ACHN (cell line): ENCODE results near the gene TMEM267.
A peak's percentile ranks its signal among the peaks of the same experiment; 100 is the strongest.
"Not testable (repeated sequence)": the region's sequence is repeated elsewhere in the genome, so short reads cannot be mapped to it uniquely, and the experiment has no call there.

Experiments
- DNase-seq: peaks from one replicate; pipeline ENCODE4 v3.0.0-alpha.2; 2015
- in situ Hi-C: cut with HindIII; loops from 2 replicates; pipeline ENCODE4 v1.10.0; 2017; ENCODE audit warnings: low sequenced_read_pairs, low pct_ligation_motif_present, low pct_unique_long_range_greater_than_20kb

The TMEM267 gene

DNA sequence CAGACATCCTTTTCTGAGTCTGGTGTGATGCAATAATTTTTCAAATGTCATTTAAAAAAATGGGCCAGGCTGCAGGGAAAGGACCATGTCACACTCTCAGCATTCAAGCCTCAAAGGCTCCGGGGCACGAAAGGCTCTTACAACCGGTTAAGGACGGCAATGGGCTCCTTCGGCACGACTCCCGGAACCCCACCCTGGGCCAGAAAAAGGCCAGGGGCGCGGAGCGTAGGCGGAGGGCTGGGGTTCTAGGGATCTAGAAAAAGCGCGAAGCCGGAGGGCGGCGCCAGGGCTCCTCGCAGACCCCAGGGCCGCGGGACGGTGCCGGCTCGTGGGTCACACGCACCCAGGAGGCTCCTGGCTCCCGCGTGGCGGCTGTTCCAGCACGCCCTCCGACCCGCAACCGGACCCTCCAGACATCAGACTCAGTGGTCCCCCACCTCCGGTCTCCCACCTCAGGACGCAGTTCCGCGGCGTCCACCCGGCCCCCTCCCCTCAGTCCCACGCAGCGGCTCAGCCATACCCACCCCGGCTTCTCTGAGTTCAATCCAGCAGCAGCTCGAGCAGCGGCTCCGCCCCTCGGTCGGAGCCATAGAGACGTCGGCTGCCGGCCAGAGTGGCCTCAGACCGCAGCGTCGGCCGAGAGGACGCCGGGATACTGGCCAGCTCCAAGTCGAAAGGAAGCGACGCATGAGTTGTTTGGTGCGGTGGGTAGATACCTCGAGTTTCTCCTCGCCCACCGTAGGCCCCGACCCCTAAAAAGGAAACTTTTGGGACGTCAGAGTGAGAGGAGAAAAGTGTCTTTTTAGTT lies at the start of gene TMEM267:
Gene TMEM267 (minus strand): TSS at position 568 of the 808 bp plus-strand sequence. CDS start 29,896 bp downstream, outside the sequence.
- DNase-seq = peak; percentile 91
- in situ Hi-C loops = no loop called here

DNA sequence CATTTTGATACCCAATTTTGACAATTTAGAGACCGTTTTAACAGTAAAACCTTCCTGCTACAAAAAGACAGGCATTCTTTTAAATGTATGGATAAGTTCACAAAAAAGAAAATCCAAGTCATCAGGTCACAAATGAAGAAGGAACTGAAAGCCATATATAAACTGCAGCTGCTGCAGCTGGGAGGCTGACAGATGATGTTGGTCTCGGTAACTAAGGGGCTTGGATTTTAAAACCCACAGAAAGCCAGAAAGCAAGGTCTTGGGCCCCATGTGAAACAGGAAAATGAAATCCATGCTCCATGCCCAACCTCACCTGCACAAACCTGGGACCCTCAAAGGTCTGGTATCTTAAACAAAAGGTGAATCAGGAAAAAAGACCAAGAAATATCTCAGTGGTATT lies 47.0 kb upstream of the TMEM267 start:
- DNase-seq = no peak
- in situ Hi-C loops = no loop called here

DNA sequence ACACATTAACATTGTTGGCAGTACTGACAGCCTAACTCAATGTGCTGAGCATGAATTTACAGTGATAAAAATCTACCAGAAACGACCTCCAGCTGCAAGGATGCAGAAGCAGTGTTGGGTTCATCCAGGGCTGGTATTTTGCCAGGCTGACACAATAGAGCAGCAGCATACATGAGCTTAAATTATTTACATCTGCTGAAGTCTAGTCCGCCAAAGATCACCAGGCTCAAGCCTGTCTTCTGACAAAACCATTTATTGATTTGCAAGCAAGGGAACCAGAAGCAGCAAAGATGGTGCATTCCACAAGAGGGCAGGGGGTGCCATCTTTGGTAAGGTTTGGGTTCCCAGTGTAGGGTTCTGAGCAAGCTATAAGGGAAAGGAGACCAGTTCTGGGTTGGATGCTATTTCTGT lies 40.0 kb upstream of the TMEM267 start:
- in situ Hi-C loops = no loop called here
- no peak for DNase-seq

GRCh38 chr5:43520615-43521014 lies 37.0 kb upstream of the TMEM267 start:
- in situ Hi-C loops = no loop called here
- DNase-seq = no peak

DNA sequence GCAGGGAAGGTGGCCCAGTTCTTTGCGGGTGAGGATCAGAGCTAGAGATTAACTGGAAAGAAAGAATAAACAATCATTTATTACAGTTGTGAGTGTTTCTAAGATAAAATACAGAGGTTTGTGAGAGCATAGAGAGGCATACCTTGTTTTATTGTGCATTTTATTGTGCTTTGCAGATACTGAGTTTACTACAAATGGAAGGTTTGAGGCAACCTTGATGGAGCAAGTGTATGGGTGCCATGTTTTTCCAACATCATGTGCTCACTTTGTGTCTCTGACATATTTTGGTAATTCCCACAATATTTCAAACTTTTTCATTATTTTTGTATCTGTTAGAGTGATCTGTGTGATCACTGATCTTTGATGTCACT lies 32.0 kb upstream of the TMEM267 start:
- in situ Hi-C loops = no loop called here
- no peak for DNase-seq

DNA sequence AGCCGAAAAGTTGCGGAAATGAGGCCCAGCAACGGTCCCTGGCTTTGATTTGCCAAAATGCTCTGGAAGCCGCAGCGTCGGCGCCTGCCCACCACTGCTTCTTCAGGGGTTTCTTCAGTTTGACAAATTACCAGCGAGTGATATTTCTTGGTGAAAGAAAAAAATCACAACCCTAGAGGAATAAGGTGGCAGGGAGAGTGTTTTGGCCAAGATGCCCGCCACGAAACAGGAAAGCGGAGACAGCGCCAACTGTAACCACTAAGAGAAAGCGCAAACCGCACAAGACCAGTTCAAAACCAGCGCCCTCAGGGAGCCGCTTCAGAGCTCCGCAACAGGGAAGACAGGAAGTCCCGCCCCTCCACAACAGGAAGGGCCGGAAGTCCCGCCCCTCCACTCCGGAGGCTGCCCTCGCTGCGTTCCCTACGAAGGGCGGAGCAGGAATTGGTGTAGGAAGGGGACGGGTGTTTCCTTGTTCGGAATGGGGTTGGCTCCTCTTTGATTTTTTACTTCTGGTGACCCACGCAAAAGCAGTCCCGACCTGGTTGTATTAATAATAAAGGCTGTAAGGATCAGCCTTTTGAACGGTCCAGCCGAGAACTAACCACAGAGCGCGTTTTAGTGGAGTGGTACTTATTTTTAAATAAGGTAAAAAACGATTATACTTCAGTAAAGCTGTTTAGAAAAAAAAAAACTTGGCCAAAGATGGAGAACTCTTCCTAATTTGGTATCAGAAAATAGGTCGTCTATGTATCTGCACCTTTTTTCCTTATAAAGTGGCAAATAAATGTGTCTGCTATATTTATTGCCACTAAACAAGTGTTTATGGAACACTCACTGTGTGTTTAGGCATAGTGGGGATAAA lies 31.4 kb upstream of the TMEM267 start, which contains the start of gene C5orf34:
Gene C5orf34 (minus strand): TSS at position 333 of the 862 bp plus-strand sequence. CDS start 5,809 bp downstream, outside the sequence.
- in situ Hi-C loops = no loop called here
- DNase-seq = peak; percentile 95

- in situ Hi-C loops = no loop called here
- DNase-seq = peak; percentile 64
Measured at GRCh38 chr5:43514471-43514815, 30.8 kb upstream of the TMEM267 start.

DNA sequence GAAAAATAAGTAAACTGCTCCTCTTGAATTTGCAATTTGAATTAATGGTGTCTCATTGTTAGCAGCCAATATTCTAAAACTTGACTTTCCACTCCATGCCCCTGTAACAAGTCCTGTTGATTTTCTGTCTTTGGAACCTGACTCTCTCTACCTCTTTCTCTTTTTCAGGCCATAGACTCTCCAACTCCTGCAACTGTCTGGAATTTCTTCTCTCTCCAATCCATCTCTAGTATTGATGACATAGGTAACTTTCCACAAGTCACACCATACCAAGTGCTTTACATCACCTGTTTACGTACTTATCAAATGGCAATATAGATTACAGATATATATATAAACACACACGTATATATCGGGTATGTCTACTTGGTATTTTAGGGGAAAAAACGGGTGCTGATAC lies 30.4 kb upstream of the TMEM267 start:
- in situ Hi-C loops = no loop called here
- no peak for DNase-seq

DNA sequence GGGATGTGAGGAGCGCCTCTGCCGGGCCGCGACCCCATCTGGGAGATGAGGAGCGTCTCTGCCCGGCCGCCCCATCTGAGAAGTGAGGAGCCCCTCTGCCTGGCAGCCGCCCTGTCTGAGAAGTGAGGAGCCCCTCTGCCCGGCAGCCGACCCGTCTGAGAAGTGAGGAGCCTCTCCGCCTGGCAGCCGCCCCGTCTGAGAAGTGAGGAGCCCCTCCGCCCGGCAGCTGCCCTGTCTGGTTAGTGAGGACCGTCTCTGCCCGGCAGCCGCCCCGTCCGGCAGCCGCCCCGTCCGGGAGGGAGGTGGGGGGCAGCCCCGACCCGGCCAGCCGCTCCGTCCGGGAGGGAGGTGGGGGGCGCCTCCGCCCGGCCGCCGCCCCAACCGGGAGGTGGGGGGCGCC lies 27.4 kb upstream of the TMEM267 start:
- DNase-seq, in situ Hi-C loops: not testable (repeated sequence)

GRCh38 chr5:43498581-43498980 lies 14.9 kb upstream of the TMEM267 start:
- in situ Hi-C loops = no loop called here
- no peak for DNase-seq

DNA sequence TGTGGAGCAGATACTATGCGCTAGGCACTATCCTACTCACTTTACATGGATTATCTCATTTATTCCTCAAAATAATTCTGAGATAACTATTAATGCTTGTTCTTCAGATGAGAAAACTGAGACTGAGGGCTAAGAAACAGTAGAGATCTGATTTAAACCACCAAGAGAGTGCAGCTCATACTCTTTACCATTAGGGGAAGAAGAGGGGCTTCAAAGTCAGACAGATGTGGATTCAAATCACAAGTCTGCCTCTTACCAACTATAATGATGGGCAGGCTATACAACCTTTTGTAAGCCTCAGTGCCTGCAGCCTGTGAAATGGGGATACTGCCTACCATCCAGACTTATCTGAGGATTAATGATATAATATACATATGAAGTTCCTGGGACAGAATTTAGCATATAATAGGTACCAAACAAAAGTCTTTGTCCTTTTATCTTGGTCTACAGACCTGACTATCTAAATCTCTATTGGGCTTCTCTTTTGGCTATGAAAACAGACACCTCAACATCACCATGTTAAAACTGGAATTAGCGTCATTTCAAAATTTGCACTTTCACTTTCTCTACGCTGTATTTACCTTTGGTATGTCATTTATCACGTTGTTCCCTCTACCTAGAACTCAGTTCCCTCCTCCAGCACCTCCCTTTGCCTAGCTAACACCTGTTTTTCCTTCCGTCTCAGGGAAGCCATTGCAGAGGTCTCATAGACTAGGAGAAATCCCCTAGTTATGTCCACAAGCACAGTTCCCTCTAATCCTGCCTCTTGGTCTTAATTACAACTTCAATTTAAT lies 13.8 kb upstream of the TMEM267 start:
- in situ Hi-C loops = no loop called here
- DNase-seq = no peak

DNA sequence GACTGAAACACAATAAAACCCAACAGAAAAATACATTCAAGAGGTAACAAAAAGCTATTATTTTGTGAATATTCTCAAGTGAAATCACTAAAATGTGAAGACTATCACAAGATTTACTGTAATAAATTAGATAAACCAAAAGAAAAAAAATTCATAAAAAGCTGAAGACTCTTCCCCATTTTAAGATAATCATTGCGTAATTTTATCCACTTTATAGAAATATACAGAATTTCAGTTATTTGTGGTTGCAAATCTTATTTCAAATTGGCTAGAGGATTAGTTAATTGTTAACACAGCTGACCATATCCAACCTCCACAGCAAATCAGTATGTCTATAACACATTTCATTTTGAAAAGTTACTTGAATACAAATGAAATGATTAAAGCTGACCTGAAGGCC lies 7.7 kb upstream of the TMEM267 start:
- DNase-seq = no peak
- in situ Hi-C loops = no loop called here

GRCh38 chr5:43486353-43486752 lies 2.7 kb upstream of the TMEM267 start:
- in situ Hi-C loops = no loop called here
- no peak for DNase-seq

DNA sequence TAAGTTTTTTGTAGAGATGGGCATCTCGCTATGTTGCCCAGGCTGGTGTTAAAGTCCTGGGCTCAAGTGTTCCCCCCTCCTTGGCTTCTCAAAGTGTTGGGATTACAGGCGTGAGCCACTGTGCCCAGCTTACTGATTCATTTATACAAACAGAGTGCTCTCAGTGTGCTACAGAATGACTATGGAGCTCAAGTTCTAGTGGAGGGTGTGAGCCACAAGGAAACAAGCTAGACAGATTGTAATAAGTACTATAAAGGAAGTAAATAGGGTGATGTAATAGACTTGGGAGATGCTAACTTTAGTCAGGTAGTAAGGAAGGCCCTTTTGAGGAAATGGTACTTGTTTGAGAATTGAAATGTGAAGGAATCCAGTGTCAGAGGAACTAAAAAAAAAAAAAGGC lies 1.7 kb upstream of the TMEM267 start:
- in situ Hi-C loops = no loop called here

GRCh38 chr5:43484106-43484849 lies 613 bp upstream of the TMEM267 start:
- DNase-seq = peak; percentile 83
- in situ Hi-C loops = no loop called here

More for the DNA sequence above, 1.7 kb upstream of the TMEM267 start:
- no peak for DNase-seq

- in situ Hi-C loops = no loop called here
- peak; percentile 40 for DNase-seq
Measured at GRCh38 chr5:43482490-43483297, 971 bp downstream of the TMEM267 start.

- no peak for DNase-seq
- in situ Hi-C loops = no loop called here
Measured at GRCh38 chr5:43469671-43470391, 13.8 kb downstream of the TMEM267 start.
